HG02840 (cell line): ENCODE data around the gene ZBTB12.
"Not testable (repeated sequence)": the region's sequence is repeated elsewhere in the genome, so short reads cannot be mapped to it uniquely, and the experiment has no call there.

ENCODE experiments used
- ATAC-seq: cut with Tn5 transposase; IDR thresholded peaks from one replicate; pipeline ENCODE4 v1.9.1; 2021; ENCODE audit warnings: mild to moderate bottlenecking, moderate library complexity, moderate number of reproducible peaks; ENCODE audit not compliant: unreplicated experiment, low FRiP score

ZBTB12 gene

DNA sequence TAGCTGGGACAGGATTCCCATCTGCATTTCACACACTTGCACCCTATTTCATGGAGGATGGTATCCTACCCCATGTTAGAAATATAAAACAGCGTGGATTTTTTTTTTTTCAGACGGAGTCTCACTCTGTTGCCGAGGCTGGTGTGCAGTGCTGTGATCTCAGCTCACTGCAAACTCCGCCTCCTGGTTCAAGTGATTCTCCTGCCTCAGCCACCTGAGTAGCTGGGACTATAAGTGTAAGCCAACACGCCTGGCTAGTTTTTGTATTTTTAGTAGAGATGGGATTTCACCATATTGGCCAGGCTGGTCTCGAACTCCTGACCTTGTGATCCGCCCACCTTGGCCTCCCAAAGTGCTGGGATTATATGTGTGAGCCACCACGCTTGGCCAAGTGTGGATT, 44.1 kb downstream of the ZBTB12 start:
- ATAC-seq = not testable (repeated sequence)

DNA sequence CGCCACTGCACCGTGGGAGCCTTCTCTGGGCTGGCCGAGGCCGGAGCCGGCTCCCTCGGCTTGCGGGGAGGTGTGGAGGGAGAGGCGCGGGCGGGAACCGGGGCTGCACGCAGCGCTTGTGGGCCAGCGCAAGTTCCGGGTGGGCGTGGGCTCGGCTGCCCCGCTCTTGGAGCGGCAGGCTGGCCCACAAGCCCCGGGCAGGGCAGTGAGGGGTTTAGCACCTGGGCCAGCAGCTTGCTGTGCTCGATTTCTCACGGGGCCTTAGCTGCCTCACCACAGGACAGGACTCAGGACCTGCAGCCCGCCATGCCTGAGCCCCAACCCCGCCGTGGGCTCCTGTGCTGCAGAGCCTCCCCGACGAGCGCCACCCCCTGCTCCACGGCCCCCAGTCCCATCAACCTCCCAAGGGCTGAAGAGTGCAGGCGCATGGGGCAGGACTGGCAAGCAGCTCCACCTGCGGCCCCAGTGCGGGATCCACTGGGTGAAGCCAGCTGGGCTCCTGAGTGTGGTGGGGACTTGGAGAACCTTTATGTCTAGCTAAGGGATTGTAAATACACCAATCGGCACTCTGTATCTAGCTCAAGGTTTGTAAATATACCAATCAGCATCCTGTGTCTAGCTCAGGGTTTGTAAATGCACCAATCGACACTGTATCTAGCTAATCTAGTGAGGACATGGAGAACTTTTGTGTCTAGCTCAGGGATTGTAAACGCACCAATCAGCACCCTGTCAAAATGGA, 49.7 kb downstream of the ZBTB12 start:
- not testable (repeated sequence) for ATAC-seq

DNA sequence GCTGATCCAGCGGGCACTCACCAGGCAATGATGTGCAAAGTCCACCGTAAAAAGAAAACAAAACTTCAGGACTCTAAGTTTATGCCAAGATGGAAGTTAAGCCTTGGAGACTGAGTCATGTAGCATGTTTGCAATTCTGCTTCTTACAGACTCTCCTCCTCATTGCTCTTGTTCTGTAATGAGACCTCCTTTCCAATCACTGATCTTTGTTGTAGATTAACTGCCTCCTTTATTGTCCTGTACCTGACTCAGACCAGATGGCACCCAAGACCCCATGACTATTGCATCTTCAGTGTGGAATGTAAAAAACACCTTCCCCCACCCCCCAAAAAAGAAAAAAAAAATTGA, 50.4 kb downstream of the ZBTB12 start:
- ATAC-seq = no peak

GRCh38 chr6:31850765-31851484, 51.0 kb downstream of the ZBTB12 start:
- ATAC-seq = no peak
